ENCODE measurements around the gene HOXA5.

DNA sequence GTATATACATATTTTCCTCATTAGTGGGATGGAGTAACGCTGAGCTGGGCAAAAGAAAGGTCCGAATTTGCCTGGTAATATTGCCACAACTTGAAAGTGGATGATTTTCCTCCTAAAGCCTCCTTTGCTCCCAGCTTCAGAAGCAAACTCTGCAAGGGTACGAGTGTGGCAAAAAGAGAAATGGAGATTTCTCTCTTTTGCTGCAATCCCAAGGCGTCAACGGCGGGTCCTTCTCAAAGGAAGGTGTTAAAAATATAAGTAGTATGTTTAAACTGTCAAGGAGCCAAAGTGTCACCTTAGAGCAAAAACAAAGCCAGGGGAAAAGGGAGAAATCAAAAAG, 28.6 kb downstream of the HOXA5 start:
- TF ChIP-seq CTCF (IDR thresholded peaks at IDR 0.05; ENCODE audit: insufficient read depth, low read length) (no peak), GABPA (IDR thresholded peaks at IDR 0.05; ENCODE audit: low read depth) (no peak)
- TF ChIP-seq, protein P1, sequence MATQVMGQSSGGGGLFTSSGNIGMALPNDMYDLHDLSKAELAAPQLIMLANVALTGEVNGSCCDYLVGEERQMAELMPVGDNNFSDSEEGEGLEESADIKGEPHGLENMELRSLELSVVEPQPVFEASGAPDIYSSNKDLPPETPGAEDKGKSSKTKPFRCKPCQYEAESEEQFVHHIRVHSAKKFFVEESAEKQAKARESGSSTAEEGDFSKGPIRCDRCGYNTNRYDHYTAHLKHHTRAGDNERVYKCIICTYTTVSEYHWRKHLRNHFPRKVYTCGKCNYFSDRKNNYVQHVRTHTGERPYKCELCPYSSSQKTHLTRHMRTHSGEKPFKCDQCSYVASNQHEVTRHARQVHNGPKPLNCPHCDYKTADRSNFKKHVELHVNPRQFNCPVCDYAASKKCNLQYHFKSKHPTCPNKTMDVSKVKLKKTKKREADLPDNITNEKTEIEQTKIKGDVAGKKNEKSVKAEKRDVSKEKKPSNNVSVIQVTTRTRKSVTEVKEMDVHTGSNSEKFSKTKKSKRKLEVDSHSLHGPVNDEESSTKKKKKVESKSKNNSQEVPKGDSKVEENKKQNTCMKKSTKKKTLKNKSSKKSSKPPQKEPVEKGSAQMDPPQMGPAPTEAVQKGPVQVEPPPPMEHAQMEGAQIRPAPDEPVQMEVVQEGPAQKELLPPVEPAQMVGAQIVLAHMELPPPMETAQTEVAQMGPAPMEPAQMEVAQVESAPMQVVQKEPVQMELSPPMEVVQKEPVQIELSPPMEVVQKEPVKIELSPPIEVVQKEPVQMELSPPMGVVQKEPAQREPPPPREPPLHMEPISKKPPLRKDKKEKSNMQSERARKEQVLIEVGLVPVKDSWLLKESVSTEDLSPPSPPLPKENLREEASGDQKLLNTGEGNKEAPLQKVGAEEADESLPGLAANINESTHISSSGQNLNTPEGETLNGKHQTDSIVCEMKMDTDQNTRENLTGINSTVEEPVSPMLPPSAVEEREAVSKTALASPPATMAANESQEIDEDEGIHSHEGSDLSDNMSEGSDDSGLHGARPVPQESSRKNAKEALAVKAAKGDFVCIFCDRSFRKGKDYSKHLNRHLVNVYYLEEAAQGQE (IDR thresholded peaks at IDR 0.05; ENCODE audit: insufficient replicate concordance, low read depth): no peak

Data from HL-60 (cell line).